Left ventricle myocardium inferior (tissue), 1 donor: Measurements from ENCODE around the gene TMEM37. TPM values are rescaled to one million over a fixed set of nuclear protein-coding genes. Genes with fewer than 3 reads are reported as not detected.

Experiments used
- DNase-seq: peaks from one replicate; pipeline ENCODE4 v3.0.0-alpha.2; 2020
- H3K27ac ChIP-seq: fragments of 200-600 bp; replicated peaks from 2 replicates; pipeline ENCODE4 v1.8.0; 2021
- H3K27me3 ChIP-seq: fragments of 200-600 bp; 2 replicates; pipeline ENCODE4 v1.8.0; 2021; ENCODE audit warnings: low read depth
- H3K36me3 ChIP-seq: fragments of 200-600 bp; 2 replicates; pipeline ENCODE4 v1.8.0; 2021
- H3K4me1 ChIP-seq: fragments of 200-600 bp; 2 replicates; pipeline ENCODE4 v1.8.0; 2021
- H3K4me3 ChIP-seq: fragments of 200-600 bp; 2 replicates; pipeline ENCODE4 v1.8.0; 2021; ENCODE audit warnings: mild to moderate bottlenecking, moderate library complexity
- H3K9me3 ChIP-seq: fragments of 200-600 bp; replicated peaks from 2 replicates; pipeline ENCODE4 v1.8.0; 2021
- intact Hi-C: fragments of 100-400 bp; cut with micrococcal nuclease; formaldehyde crosslinking; loops from one replicate; pipeline ENCODE4 v1.11.0; 2022
- total RNA-seq: library from RNA; stranded (reverse); fragmentation: NEBNext Ultra II Directional; extraction: Animal tissue kit (Norgen Biotek cat#: 25700); gene quantifications from one replicate; pipeline ENCODE4 v1.2.1, GENCODE V29; 2021
- TF ChIP-seq, protein P1 (sequence below): fragments of 200-600 bp; IDR thresholded peaks from 2 replicates; pipeline ENCODE4 v1.8.0; 2021; ENCODE audit warnings: antibody characterized with exemption, mild to moderate bottlenecking, borderline replicate concordance
- donor health status: DM: no; HTN: yes; CAD: no; lungs with severe emphysema.

Gene TMEM37
- total RNA-seq, 1 donor from 2014 or later, result 2.4 TPM

DNA sequence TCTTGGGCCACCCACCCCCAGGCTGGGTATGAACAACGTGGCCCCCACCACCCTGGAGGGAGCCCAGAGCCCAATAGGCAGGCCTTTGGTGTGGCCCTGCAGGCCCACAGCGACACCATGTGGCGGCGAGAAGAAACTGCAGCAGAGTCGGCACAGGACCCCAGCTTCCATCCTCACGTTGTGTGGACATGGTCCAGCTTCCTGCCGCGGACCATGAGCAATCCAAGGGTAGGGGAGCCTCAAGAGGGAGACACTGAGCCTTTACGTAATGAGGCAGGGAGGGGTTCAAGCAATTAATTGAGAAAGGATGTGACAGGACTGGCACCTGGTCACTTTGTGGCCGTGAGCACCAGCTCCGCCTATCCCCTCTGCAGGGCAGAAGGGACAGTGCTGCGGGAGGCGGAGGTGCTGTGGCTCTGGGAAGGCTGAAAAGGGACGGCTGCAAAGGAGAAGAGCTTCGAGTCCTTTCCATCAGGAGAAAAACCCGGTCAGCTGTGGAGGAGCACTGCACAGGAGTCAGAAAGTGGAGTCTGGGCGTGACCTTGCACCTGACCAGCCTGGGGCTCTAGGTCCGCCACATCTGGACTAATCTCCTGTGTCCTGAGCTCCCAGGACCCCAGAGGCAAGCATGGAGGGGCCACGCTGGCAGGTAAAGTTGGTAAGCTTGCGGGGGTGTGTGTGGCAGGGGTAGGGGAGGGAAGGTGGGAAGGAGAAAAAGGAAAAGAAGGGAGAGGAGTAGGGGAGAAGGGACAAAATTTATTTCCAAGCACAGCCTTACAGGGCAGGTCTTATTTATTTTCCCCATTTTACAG, 44.9 kb downstream of the TMEM37 start:
- peaks cover 13% of the 10 kb centered on the region for H3K27me3 ChIP-seq
- no peaks in the 10 kb centered on the region for H3K9me3 ChIP-seq
- peak overlapping the region; percentile 85 for H3K27ac ChIP-seq
- peak; percentile 42 for DNase-seq
- no peak overlapping the region for H3K4me3 ChIP-seq
- H3K36me3 ChIP-seq, result no peaks in the 10 kb centered on the region
- intact Hi-C loops, result loop anchor here (5.0 kb wide), 1 partner anchor 69 kb away; no protein-coding TSS in a partner anchor
- TF ChIP-seq, protein P1, sequence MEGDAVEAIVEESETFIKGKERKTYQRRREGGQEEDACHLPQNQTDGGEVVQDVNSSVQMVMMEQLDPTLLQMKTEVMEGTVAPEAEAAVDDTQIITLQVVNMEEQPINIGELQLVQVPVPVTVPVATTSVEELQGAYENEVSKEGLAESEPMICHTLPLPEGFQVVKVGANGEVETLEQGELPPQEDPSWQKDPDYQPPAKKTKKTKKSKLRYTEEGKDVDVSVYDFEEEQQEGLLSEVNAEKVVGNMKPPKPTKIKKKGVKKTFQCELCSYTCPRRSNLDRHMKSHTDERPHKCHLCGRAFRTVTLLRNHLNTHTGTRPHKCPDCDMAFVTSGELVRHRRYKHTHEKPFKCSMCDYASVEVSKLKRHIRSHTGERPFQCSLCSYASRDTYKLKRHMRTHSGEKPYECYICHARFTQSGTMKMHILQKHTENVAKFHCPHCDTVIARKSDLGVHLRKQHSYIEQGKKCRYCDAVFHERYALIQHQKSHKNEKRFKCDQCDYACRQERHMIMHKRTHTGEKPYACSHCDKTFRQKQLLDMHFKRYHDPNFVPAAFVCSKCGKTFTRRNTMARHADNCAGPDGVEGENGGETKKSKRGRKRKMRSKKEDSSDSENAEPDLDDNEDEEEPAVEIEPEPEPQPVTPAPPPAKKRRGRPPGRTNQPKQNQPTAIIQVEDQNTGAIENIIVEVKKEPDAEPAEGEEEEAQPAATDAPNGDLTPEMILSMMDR, result peak; percentile 97
- peaks cover 42% of the 10 kb centered on the region for H3K4me1 ChIP-seq

GRCh38 chr2:119477113-119477505, 45.5 kb downstream of the TMEM37 start:
- Histone ChIP-seq H3K4me1 (peaks cover 48% of the 10 kb centered on the region), H3K27me3 (peaks cover 13% of the 10 kb centered on the region), H3K9me3 (no peaks in the 10 kb centered on the region), H3K4me3 (no peak overlapping the region), H3K27ac (no peak overlapping the region), H3K36me3 (no peaks in the 10 kb centered on the region)
- no peak for DNase-seq
- intact Hi-C loops, result loop anchor here (5.0 kb wide), 1 partner anchor 70 kb away; no protein-coding TSS in a partner anchor
- TF ChIP-seq, protein P1, result no peak

DNA sequence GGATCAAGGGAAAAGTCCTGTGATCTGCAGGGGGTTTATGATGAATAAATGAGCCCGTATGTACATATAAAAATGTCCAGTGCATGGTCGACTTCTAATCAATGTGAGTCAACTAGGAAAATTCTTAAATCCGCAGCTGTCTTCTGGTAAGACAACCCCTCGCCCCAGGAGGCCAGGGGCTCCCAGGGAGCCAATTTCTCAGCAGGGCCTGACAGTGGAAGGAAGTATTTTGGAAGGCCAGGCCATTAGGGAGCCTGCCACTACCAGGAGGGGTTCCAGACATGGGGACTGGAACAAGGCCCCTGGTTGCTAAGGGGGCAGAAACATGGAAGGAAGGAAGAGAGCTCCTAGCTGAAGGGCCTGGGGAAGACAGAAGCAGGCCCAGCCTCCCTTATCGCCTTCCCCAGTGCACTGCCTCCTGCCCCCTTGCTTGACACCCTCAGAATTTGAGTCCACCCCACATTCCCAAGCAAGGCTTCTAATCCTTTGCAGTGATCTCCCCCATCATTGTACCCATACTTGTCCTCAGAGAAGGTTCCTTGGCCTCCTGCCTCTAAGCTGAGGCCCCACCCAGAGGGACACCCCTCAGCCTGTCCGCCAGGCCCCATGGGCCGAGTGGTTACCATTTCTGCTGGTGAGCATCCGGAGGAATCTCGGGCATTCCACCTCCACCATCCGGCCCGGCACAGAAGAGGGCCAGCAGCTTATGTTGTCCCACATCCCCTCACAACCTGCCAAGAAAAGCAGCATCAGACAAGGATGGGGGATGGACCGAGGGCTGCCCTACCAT, 46.7 kb downstream of the TMEM37 start:
- H3K4me3 ChIP-seq, result no peak overlapping the region
- no peaks in the 10 kb centered on the region for H3K9me3 ChIP-seq
- TF ChIP-seq, protein P1, result no peak
- no peak for DNase-seq
- intact Hi-C loops, result loop anchor here (5.0 kb wide), 1 partner anchor 71 kb away; no protein-coding TSS in a partner anchor
- peaks cover 13% of the 10 kb centered on the region for H3K27me3 ChIP-seq
- no peak overlapping the region for H3K27ac ChIP-seq
- H3K36me3 ChIP-seq, result no peaks in the 10 kb centered on the region
- peaks cover 61% of the 10 kb centered on the region for H3K4me1 ChIP-seq

GRCh38 chr2:119478978-119479295, 47.3 kb downstream of the TMEM37 start:
- Histone ChIP-seq H3K9me3 (no peaks in the 10 kb centered on the region), H3K4me1 (peaks cover 65% of the 10 kb centered on the region), H3K4me3 (no peak overlapping the region), H3K27me3 (peaks cover 13% of the 10 kb centered on the region), H3K27ac (no peak overlapping the region), H3K36me3 (no peaks in the 10 kb centered on the region)
- intact Hi-C loops, result loop anchor here (5.0 kb wide), 1 partner anchor 72 kb away; no protein-coding TSS in a partner anchor
- no peak for DNase-seq
- TF ChIP-seq, protein P1, result no peak

DNA sequence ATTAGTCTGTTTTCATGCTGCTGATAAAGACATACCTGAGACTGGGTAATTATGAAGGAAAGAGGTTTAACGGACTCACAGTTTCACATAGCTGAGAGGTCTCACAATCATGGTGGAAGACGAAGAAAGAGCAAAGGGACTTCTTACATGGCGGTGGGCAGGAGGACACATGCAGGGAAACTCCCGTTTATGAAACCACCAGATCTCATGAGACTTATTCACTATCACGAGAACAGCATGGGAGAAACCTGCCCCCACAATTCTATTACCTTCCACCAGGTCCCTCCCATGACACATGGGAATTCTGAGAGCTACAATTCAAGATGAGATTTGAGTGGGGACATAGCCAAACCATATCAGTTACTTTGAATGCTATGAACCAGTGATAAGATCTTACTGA, 48.5 kb downstream of the TMEM37 start:
- TF ChIP-seq, protein P1, result no peak
- H3K27ac ChIP-seq, result peak overlapping the region; percentile 92
- peaks cover 65% of the 10 kb centered on the region for H3K4me1 ChIP-seq
- H3K4me3 ChIP-seq, result no peak overlapping the region
- no peak for DNase-seq
- intact Hi-C loops, result no loop called here
- H3K9me3 ChIP-seq, result no peaks in the 10 kb centered on the region
- H3K36me3 ChIP-seq, result no peaks in the 10 kb centered on the region
- peaks cover 13% of the 10 kb centered on the region for H3K27me3 ChIP-seq
